IMR-90 (cell line): Measurements from ENCODE around the gene C6orf15. TPM values are rescaled to one million over a fixed set of nuclear protein-coding genes. Genes with fewer than 3 reads are reported as not detected.

Experiments
- CHD1 ChIP-seq: IDR thresholded peaks from 2 replicates; pipeline ENCODE4 v1.6.1; 2012; ENCODE audit warnings: low read depth, low read length, improper control_type of control experiment
- POLR2A ChIP-seq: IDR thresholded peaks from 2 replicates; pipeline ENCODE4 v1.6.1; 2012; ENCODE audit warnings: mild to moderate bottlenecking, low read depth, low read length
- polyA plus RNA-seq, 3 experiments: library from polyadenylated mRNA; depleted of rRNA; stranded (reverse); fragments of >200 nt; gene quantifications; 2 replicates each; pipeline ENCODE4 v1.2.3, GENCODE V29; 2012; ENCODE audit warnings: low replicate concordance in 1 of 3
- total RNA-seq: library from RNA; depleted of rRNA; stranded (reverse); fragments of >200 nt; gene quantifications from 2 replicates; pipeline ENCODE4 v1.2.3, GENCODE V29; 2012

The C6orf15 gene
- total and polyA plus RNA-seq, 2 of the 4 experiments (the other 2 are of a cell fraction), result not detected

GRCh38 chr6:31161216-31162126 is 49.1 kb upstream of the C6orf15 start (continued):
- TF ChIP-seq CHD1, result no peak
- no peak for TF ChIP-seq POLR2A
